Neuronal stem cell (in vitro differentiated cells): ENCODE data around the gene TMC5.

Experiments
- DNase-seq: peaks from one replicate; pipeline ENCODE4 v3.0.0-alpha.2; 2013; ENCODE audit warnings: low spot score
- H2AFZ ChIP-seq: one replicate; pipeline ENCODE4 v1.6.1; 2013; ENCODE audit warnings: mild to moderate bottlenecking, low read length, inconsistent platforms
- H2AK5ac ChIP-seq: 2 replicates; pipeline ENCODE4 v1.6.1; 2013; ENCODE audit warnings: low read depth, mild to moderate bottlenecking, inconsistent platforms, low read length, moderate library complexity, mixed read lengths
- H2BK120ac ChIP-seq: 2 replicates; pipeline ENCODE4 v1.6.1; 2013; ENCODE audit warnings: low read depth, mild to moderate bottlenecking, inconsistent platforms, low read length, moderate library complexity, mixed read lengths
- H2BK12ac ChIP-seq: one replicate; pipeline ENCODE4 v1.6.1; 2013; ENCODE audit warnings: low read length, inconsistent platforms
- H2BK15ac ChIP-seq: 2 replicates; pipeline ENCODE4 v1.6.1; 2013; ENCODE audit warnings: mild to moderate bottlenecking, low read length, inconsistent platforms, mixed read lengths
- H2BK5ac ChIP-seq: one replicate; pipeline ENCODE4 v1.6.1; 2013; ENCODE audit warnings: inconsistent platforms, mild to moderate bottlenecking, low read length, moderate library complexity
- H3K14ac ChIP-seq: one replicate; pipeline ENCODE4 v1.6.1; 2013; ENCODE audit warnings: low read length, inconsistent platforms
- H3K18ac ChIP-seq: 2 replicates; pipeline ENCODE4 v1.6.1; 2013; ENCODE audit warnings: low read length, inconsistent platforms
- H3K23ac ChIP-seq: 2 replicates; pipeline ENCODE4 v1.6.1; 2013; ENCODE audit warnings: low read depth, mild to moderate bottlenecking, mixed read lengths, low read length, inconsistent platforms; ENCODE audit not compliant: poor library complexity
- H3K27ac ChIP-seq: replicated peaks from 3 replicates; pipeline ENCODE4 v1.5.1; 2013; ENCODE audit warnings: low read length, inconsistent platforms
- H3K27me3 ChIP-seq, 3 experiments: 2 replicates each; pipeline ENCODE4 v1.6.1; 2013; ENCODE audit warnings: low read length in 3 of 3, mild to moderate bottlenecking in 2 of 3, inconsistent platforms in 1 of 3, low read depth in 1 of 3, mixed read lengths in 1 of 3, moderate library complexity in 1 of 3; ENCODE audit not compliant: control insufficient read depth in 3 of 3, insufficient read depth in 3 of 3
- H3K36me3 ChIP-seq, 2 donors: replicated peaks in 1 of 2; 2 replicates each; pipeline ENCODE4 v1.6.1; 2013; ENCODE audit warnings: low read length in 2 of 2; ENCODE audit not compliant: control insufficient read depth in 2 of 2, insufficient read depth in 2 of 2
- H3K4ac ChIP-seq: 2 replicates; pipeline ENCODE4 v1.6.1; 2013; ENCODE audit warnings: inconsistent platforms, mild to moderate bottlenecking, low read length, moderate library complexity
- H3K4me1 ChIP-seq, 2 donors: 1 replicate in 1 of 2; 2 replicates in 1 of 2; pipeline ENCODE4 v1.6.1; 2013; ENCODE audit warnings: low read length in 2 of 2, low read depth in 1 of 2; ENCODE audit not compliant: control insufficient read depth in 2 of 2, insufficient read depth in 1 of 2
- H3K4me2 ChIP-seq: one replicate; pipeline ENCODE4 v1.6.1; 2013; ENCODE audit warnings: mild to moderate bottlenecking, low read length, inconsistent platforms; ENCODE audit not compliant: insufficient read depth, poor library complexity, severe bottlenecking
- H3K4me3 ChIP-seq, 2 donors: 2 replicates each; pipeline ENCODE4 v1.5.1; 2013; ENCODE audit warnings: low read length in 2 of 2, mild to moderate bottlenecking in 2 of 2, inconsistent platforms in 1 of 2, moderate library complexity in 1 of 2
- H3K79me1 ChIP-seq: one replicate; pipeline ENCODE4 v1.6.1; 2013; ENCODE audit warnings: low read depth, mild to moderate bottlenecking, inconsistent platforms, low read length, moderate library complexity
- H3K9ac ChIP-seq: one replicate; pipeline ENCODE4 v1.6.1; 2013; ENCODE audit warnings: mild to moderate bottlenecking, low read depth, low read length, inconsistent platforms; ENCODE audit not compliant: poor library complexity
- H3K9me3 ChIP-seq, 2 donors: replicated peaks in 1 of 2; 2 replicates each; pipeline versions ENCODE3 to v1.6.1; 2013; ENCODE audit warnings: low read length in 2 of 2, mild to moderate bottlenecking in 2 of 2, inconsistent platforms in 1 of 2, low read depth in 1 of 2, mixed read lengths in 1 of 2, moderate library complexity in 1 of 2; ENCODE audit not compliant: control insufficient read depth in 2 of 2, insufficient read depth in 1 of 2
- H4K8ac ChIP-seq: one replicate; pipeline ENCODE4 v1.6.1; 2013; ENCODE audit warnings: low read depth, mild to moderate bottlenecking, inconsistent platforms, low read length, moderate library complexity
- H4K91ac ChIP-seq: one replicate; pipeline ENCODE4 v1.6.1; 2013; ENCODE audit warnings: low read length, low read depth, mild to moderate bottlenecking, inconsistent platforms; ENCODE audit not compliant: poor library complexity
- WGBS, 2 donors: extraction: QIAGEN DNeasy Blood & Tissue Kit; methylation state at CpG; one replicate each; pipeline ENCODE4 v1.1.7; 2013; ENCODE audit warnings: missing lambda C conversion rate in 2 of 2, mixed read lengths in 1 of 2; ENCODE audit not compliant: insufficient read length in 2 of 2, insufficient replicate concordance in 1 of 2; ENCODE audit errors: extremely low coverage in 2 of 2; 5-methylcytosine and 5-hydroxymethylcytosine counted together

The TMC5 gene

GRCh38 chr16:19479302-19479721 is 61.6 kb downstream of the TMC5 start:
- Histone ChIP-seq H3K23ac (no peak overlapping the region), H2AK5ac (no peak overlapping the region), H2AFZ (no peak overlapping the region), H3K9me3 (no peaks in the 10 kb centered on the region), H3K14ac (no peak overlapping the region), H4K91ac (no peak overlapping the region), H3K27ac (no peak overlapping the region), H3K4me3 (no peak overlapping the region), H3K27me3 (peaks cover 0 to 6% (median 0%) of the 10 kb centered on the region in 3 experiments), H3K4me2 (no peak overlapping the region), H3K79me1 (no peaks in the 10 kb centered on the region), H3K4ac (no peak overlapping the region), H2BK5ac (no peak overlapping the region), H3K36me3 (no peaks in the 10 kb centered on the region), H4K8ac (no peak overlapping the region), H2BK15ac (no peak overlapping the region), H2BK12ac (no peak overlapping the region), H3K4me1 (peaks cover 0 to 5% of the 10 kb centered on the region in 2 donors), H3K9ac (no peak overlapping the region), H3K18ac (no peak overlapping the region), H2BK120ac (no peak overlapping the region)
- no CpG with 5 or more reads among the region's 3 CpGs for WGBS, 2 donors
- no peak for DNase-seq

- Histone ChIP-seq H3K27ac (no peak overlapping the region), H2AK5ac (no peak overlapping the region), H3K23ac (no peak overlapping the region), H2AFZ (no peak overlapping the region), H3K9ac (no peak overlapping the region), H4K91ac (no peak overlapping the region), H2BK120ac (no peak overlapping the region), H3K4me3 (no peak overlapping the region), H3K4me2 (no peak overlapping the region), H3K79me1 (no peaks in the 10 kb centered on the region), H2BK15ac (no peak overlapping the region), H3K14ac (no peak overlapping the region), H3K4ac (no peak overlapping the region), H3K4me1 (no peaks in the 10 kb centered on the region), H2BK5ac (no peak overlapping the region), H2BK12ac (no peak overlapping the region), H3K18ac (no peak overlapping the region), H3K27me3 (no peaks in the 10 kb centered on the region), H4K8ac (no peak overlapping the region), H3K9me3 (no peaks in the 10 kb centered on the region), H3K36me3 (no peaks in the 10 kb centered on the region)
- WGBS, 2 donors = no CpG with 5 or more reads among the region's 2 CpGs
- no peak for DNase-seq
Observed at GRCh38 chr16:19481296-19481695, 63.6 kb downstream of the TMC5 start.

DNA sequence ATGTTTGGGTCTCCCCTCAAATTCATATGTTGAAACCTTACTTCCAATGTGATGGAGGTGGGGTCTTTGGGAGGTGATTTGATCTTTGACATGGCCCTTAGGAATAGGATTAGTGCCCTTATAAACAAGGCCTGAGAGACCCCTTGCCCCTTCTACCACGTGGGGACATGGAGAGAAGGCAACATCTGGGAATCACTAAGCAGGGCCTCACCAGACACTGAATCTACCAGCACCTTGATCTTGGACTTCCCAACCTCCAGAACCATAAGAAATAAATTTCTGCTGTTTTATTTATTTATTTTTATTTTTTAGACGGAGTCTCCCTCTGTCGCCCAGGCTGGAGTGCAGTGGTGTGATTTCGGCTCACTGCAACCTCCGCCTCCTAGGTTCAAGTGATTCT is 64.1 kb downstream of the TMC5 start:
- Histone ChIP-seq H3K27ac (no peak overlapping the region), H2BK15ac (no peak overlapping the region), H4K91ac (no peak overlapping the region), H3K14ac (no peak overlapping the region), H4K8ac (no peak overlapping the region), H3K18ac (no peak overlapping the region), H3K9ac (no peak overlapping the region), H2AFZ (no peak overlapping the region), H3K9me3 (no peaks in the 10 kb centered on the region), H3K4ac (no peak overlapping the region), H3K4me3 (no peak overlapping the region), H2BK5ac (no peak overlapping the region), H2BK120ac (no peak overlapping the region), H2BK12ac (no peak overlapping the region), H3K79me1 (no peaks in the 10 kb centered on the region), H3K27me3 (peaks cover 0 to under 1% (median 0%) of the 10 kb centered on the region in 3 experiments), H3K4me1 (no peaks in the 10 kb centered on the region), H3K23ac (no peak overlapping the region), H3K4me2 (no peak overlapping the region), H2AK5ac (no peak overlapping the region), H3K36me3 (no peaks in the 10 kb centered on the region)
- DNase-seq = no peak
- no CpG with 5 or more reads among the region's 5 CpGs for WGBS, 2 donors

DNA sequence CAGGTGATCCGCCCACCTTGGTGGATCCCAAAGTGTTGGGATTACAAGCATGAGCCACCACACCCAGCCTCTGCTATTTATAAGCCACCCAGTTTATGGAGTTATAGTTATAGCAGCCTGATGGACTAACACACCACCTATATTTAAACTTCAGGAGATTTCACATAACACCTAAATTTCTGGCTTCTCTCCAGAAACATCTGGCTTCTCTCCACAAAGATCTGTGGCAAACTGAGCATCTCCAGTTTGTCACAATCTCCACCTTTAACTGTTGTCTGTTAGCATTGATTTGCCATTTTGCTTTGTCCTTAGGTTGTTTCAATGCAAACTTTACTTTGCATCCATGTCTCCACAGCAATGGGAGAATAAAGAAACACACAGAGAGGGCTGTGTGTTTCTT is 64.6 kb downstream of the TMC5 start:
- no peak overlapping the region for H2AFZ ChIP-seq
- no peak overlapping the region for H3K4me3 ChIP-seq
- H3K4me1 ChIP-seq = no peaks in the 10 kb centered on the region
- H3K4me2 ChIP-seq = no peak overlapping the region
- H3K14ac ChIP-seq = no peak overlapping the region
- H2BK15ac ChIP-seq = no peak overlapping the region
- H4K8ac ChIP-seq = no peak overlapping the region
- no peak overlapping the region for H3K4ac ChIP-seq
- no peak overlapping the region for H2BK120ac ChIP-seq
- H3K27me3 ChIP-seq = peaks cover 0 to 4% (median 0%) of the 10 kb centered on the region in 3 experiments
- WGBS, 2 donors = no CpG with 5 or more reads among the region's 1 CpG
- H3K18ac ChIP-seq = no peak overlapping the region
- H3K23ac ChIP-seq = no peak overlapping the region
- H2BK5ac ChIP-seq = no peak overlapping the region
- no peaks in the 10 kb centered on the region for H3K9me3 ChIP-seq
- no peak overlapping the region for H2AK5ac ChIP-seq
- no peak for DNase-seq
- H2BK12ac ChIP-seq = no peak overlapping the region
- no peak overlapping the region for H4K91ac ChIP-seq
- H3K27ac ChIP-seq = no peak overlapping the region
- no peaks in the 10 kb centered on the region for H3K36me3 ChIP-seq
- no peaks in the 10 kb centered on the region for H3K79me1 ChIP-seq
- H3K9ac ChIP-seq = no peak overlapping the region
